NCI-H187 (cell line): ENCODE measurements around the gene DNAJC27.
A peak's percentile ranks its signal among the peaks of the same experiment; 100 is the strongest.

Experiments
- DNase-seq, 2 experiments: peaks; one replicate each; lab custom pipeline; 2025; lab: John Stamatoyannopoulos, UW

The DNAJC27 gene

GRCh38 chr2:24925815-24926214 lies 45.9 kb downstream of the DNAJC27 start:
- DNase-seq = no peak

- no peak for DNase-seq
These were observed 47.0 kb downstream of the DNAJC27 start for GRCh38 chr2:24924732-24925131.

- no peak for DNase-seq
These were observed 47.5 kb downstream of the DNAJC27 start for GRCh38 chr2:24924266-24924665.

- no peak for DNase-seq
These were observed 48.6 kb downstream of the DNAJC27 start for GRCh38 chr2:24923106-24923505.

GRCh38 chr2:24922556-24922955 lies 49.2 kb downstream of the DNAJC27 start:
- no peak for DNase-seq

GRCh38 chr2:24920809-24921441 lies 50.8 kb downstream of the DNAJC27 start:
- no peak for DNase-seq

GRCh38 chr2:24920098-24920808 lies 51.5 kb downstream of the DNAJC27 start, which contains the start of gene ADCY3:
Gene ADCY3, minus strand, starts transcription at chr2:24920237. Its CDS starts 1,250 bp downstream, at chr2:24918987.
- peak in 1 of 2 experiments; percentile 23 for DNase-seq

- no peak for DNase-seq
These were observed 52.2 kb downstream of the DNAJC27 start for GRCh38 chr2:24919506-24920097.

GRCh38 chr2:24919037-24919505 lies 52.7 kb downstream of the DNAJC27 start:
- DNase-seq = peak in 1 of 2 experiments; percentile 10

- DNase-seq = no peak
These were observed 53.3 kb downstream of the DNAJC27 start for GRCh38 chr2:24918326-24919036.

- no peak for DNase-seq
These were observed 53.9 kb downstream of the DNAJC27 start for GRCh38 chr2:24917731-24918325.

GRCh38 chr2:24917086-24917485 lies 54.7 kb downstream of the DNAJC27 start:
- no peak for DNase-seq

GRCh38 chr2:24915796-24916195 lies 56.0 kb downstream of the DNAJC27 start:
- no peak for DNase-seq

- no peak for DNase-seq
These were observed 56.6 kb downstream of the DNAJC27 start for GRCh38 chr2:24915175-24915574.

GRCh38 chr2:24914713-24915112 lies 57.0 kb downstream of the DNAJC27 start:
- no peak for DNase-seq

- no peak for DNase-seq
These were observed 57.8 kb downstream of the DNAJC27 start for GRCh38 chr2:24913911-24914310.

GRCh38 chr2:24912986-24913385 lies 58.8 kb downstream of the DNAJC27 start:
- no peak for DNase-seq

- DNase-seq = no peak
These were observed 59.2 kb downstream of the DNAJC27 start for GRCh38 chr2:24912523-24912922.

GRCh38 chr2:24910245-24910644 lies 61.5 kb downstream of the DNAJC27 start:
- DNase-seq = no peak

GRCh38 chr2:24909555-24910177 lies 62.1 kb downstream of the DNAJC27 start:
- DNase-seq = no peak

- DNase-seq = no peak
These were observed 63.3 kb downstream of the DNAJC27 start for GRCh38 chr2:24908461-24908901.
